LoVo (cell line): Measurements from ENCODE around the gene RUVBL2.

Experiments used
- DNase-seq: peaks from one replicate; pipeline ENCODE4 v3.0.0-alpha.2; 2016; ENCODE audit warnings: low spot score

RUVBL2 gene

GRCh38 chr19:48989701-48990291 lies 3.9 kb upstream of the RUVBL2 start:
- no peak for DNase-seq

GRCh38 chr19:48990400-48990799 lies 3.3 kb upstream of the RUVBL2 start:
- DNase-seq, result no peak

- DNase-seq, result no peak
These were observed 2.6 kb upstream of the RUVBL2 start for GRCh38 chr19:48991011-48991609.

- DNase-seq, result peak; percentile 68
These were observed 1.7 kb upstream of the RUVBL2 start for GRCh38 chr19:48991873-48992580.

- DNase-seq, result no peak
These were observed 1.0 kb upstream of the RUVBL2 start for GRCh38 chr19:48992581-48993174.

GRCh38 chr19:48994035-48994386 lies 324 bp downstream of the RUVBL2 start:
- DNase-seq, result no peak

GRCh38 chr19:48997972-48998371 lies 4.3 kb downstream of the RUVBL2 start:
- peak; percentile 14 for DNase-seq

- peak; percentile 29 for DNase-seq
These were observed 6.0 kb downstream of the RUVBL2 start for GRCh38 chr19:48999481-49000325.

- no peak for DNase-seq
These were observed 10.4 kb downstream of the RUVBL2 start for GRCh38 chr19:49004133-49004532.

GRCh38 chr19:49004964-49005614 lies 11.4 kb downstream of the RUVBL2 start:
- no peak for DNase-seq

GRCh38 chr19:49006905-49007304 lies 13.2 kb downstream of the RUVBL2 start:
- no peak for DNase-seq

- no peak for DNase-seq
These were observed 16.1 kb downstream of the RUVBL2 start for GRCh38 chr19:49009828-49010227.

- DNase-seq, result no peak
These were observed 16.8 kb downstream of the RUVBL2 start for GRCh38 chr19:49010453-49010852.

GRCh38 chr19:49011194-49011593 lies 17.5 kb downstream of the RUVBL2 start:
- no peak for DNase-seq

- no peak for DNase-seq
These were observed 20.6 kb downstream of the RUVBL2 start for GRCh38 chr19:49014123-49014869.

- no peak for DNase-seq
These were observed 21.2 kb downstream of the RUVBL2 start for GRCh38 chr19:49014870-49015255.

GRCh38 chr19:49016067-49016839 lies 22.6 kb downstream of the RUVBL2 start:
- no peak for DNase-seq

GRCh38 chr19:49017041-49017665 lies 23.5 kb downstream of the RUVBL2 start, which contains the start of gene LHB:
LHB (minus strand) TSS chr19:49017091; CDS start chr19:49017081, 10 bp downstream.
- DNase-seq, result no peak

GRCh38 chr19:49017666-49018351 lies 24.1 kb downstream of the RUVBL2 start:
- peak; percentile 63 for DNase-seq
